SK-N-SH (cell line): ENCODE results near the gene SLPI. TPM values are rescaled to one million over a fixed set of nuclear protein-coding genes. Genes with fewer than 3 reads are reported as not detected.

Source experiments
- CTCF ChIA-PET: fragments of 300-600, 350-600 bp; formaldehyde crosslinking; extraction: SDS; loops from one replicate; lab custom pipeline; 2021; lab: Yijun Ruan, JAX
- POLR2A ChIA-PET: fragments of 350-600 bp; sonication (Branson Sonifier 250); formaldehyde crosslinking; extraction: SDS; loops from one replicate; lab custom pipeline; 2020; ENCODE audit warnings: antibody characterized with exemption, inconsistent platforms; lab: Yijun Ruan, JAX
- DNase-seq: peaks from one replicate; pipeline ENCODE4 v3.0.0; 2012
- H2AFZ ChIP-seq: fragments of 200-600 bp; sonication (generic); 2 replicates; pipeline ENCODE4 v1.8.1; 2016; ENCODE audit warnings: antibody characterized with exemption, mild to moderate bottlenecking, low read depth
- H3F3A ChIP-seq: fragments of 200-600 bp; sonication (generic); replicated peaks from 2 replicates; pipeline ENCODE3; 2016; ENCODE audit warnings: antibody characterized with exemption, mild to moderate bottlenecking; ENCODE audit not compliant: insufficient read depth
- H3K27ac ChIP-seq, 2 experiments: fragments of 200-500 bp in 1 of 2; fragments of 200-600 bp in 1 of 2; sonication (Bioruptor generic) in 1 of 2; sonication (generic), shearing (Covaris generic) in 1 of 2; 2 replicates each; pipeline versions ENCODE4 v1.5.1 to v1.6.1; 2014 to 2016; ENCODE audit warnings: low read depth in 2 of 2, inconsistent platforms in 1 of 2, low read length in 1 of 2, mild to moderate bottlenecking in 1 of 2, mixed read lengths in 1 of 2
- H3K27me3 ChIP-seq: fragments of 200-600 bp; sonication (generic), shearing (Covaris generic); 2 replicates; pipeline ENCODE4 v1.6.1; 2016; ENCODE audit warnings: mixed run types; ENCODE audit not compliant: insufficient read depth
- H3K36me3 ChIP-seq, 2 experiments: fragments of 200-500 bp in 1 of 2; fragments of 200-600 bp in 1 of 2; sonication (Bioruptor generic) in 1 of 2; sonication (generic) in 1 of 2; replicated peaks in 1 of 2; 2 replicates each; pipeline versions ENCODE3 to v1.5.1; 2014 to 2016; ENCODE audit warnings: low read length in 1 of 2, mild to moderate bottlenecking in 1 of 2; ENCODE audit not compliant: insufficient read depth in 2 of 2, control insufficient read depth in 1 of 2
- H3K4me1 ChIP-seq, 2 experiments: fragments of 200-500 bp in 1 of 2; fragments of 200-600 bp in 1 of 2; sonication (Bioruptor generic) in 1 of 2; sonication (generic), shearing (Covaris generic) in 1 of 2; 2 replicates each; pipeline versions ENCODE4 v1.5.1 to v1.6.1; 2014 to 2016; ENCODE audit warnings: low read depth in 1 of 2, low read length in 1 of 2, mixed run types in 1 of 2; ENCODE audit not compliant: insufficient read depth in 2 of 2, control insufficient read depth in 1 of 2
- H3K4me2 ChIP-seq: fragments of 200-600 bp; sonication (generic), shearing (Covaris generic); 2 replicates; pipeline ENCODE4 v1.6.1; 2017; ENCODE audit warnings: mixed run types
- H3K4me3 ChIP-seq, 2 experiments: fragments of 200-500 bp in 1 of 2; fragments of 200-600 bp in 1 of 2; sonication (Bioruptor generic) in 1 of 2; sonication (generic), shearing (Covaris generic) in 1 of 2; 2 replicates each; pipeline versions ENCODE4 v1.5.1 to v1.8.1; 2014 to 2016; ENCODE audit warnings: low read depth in 2 of 2, inconsistent platforms in 1 of 2, low read length in 1 of 2, mild to moderate bottlenecking in 1 of 2, mixed read lengths in 1 of 2, moderate library complexity in 1 of 2
- H3K79me2 ChIP-seq: fragments of 200-600 bp; sonication (generic); 2 replicates; pipeline ENCODE4 v1.8.1; 2017; ENCODE audit warnings: mild to moderate bottlenecking; ENCODE audit not compliant: insufficient read depth
- H3K9ac ChIP-seq: fragments of 200-600 bp; sonication (generic); 2 replicates; pipeline ENCODE4 v1.6.1; 2017; ENCODE audit warnings: mixed run types
- H3K9me2 ChIP-seq: fragments of 200-600 bp; sonication (generic); 2 replicates; pipeline ENCODE4 v1.6.1; 2017; ENCODE audit warnings: mixed run types
- H3K9me3 ChIP-seq: fragments of 200-600 bp; sonication (generic); 2 replicates; pipeline ENCODE4 v1.6.1; 2017; ENCODE audit warnings: mixed run types, mild to moderate bottlenecking, moderate library complexity
- H4K20me1 ChIP-seq: fragments of 200-600 bp; sonication (generic); 2 replicates; pipeline ENCODE4 v1.6.1; 2017; ENCODE audit warnings: mild to moderate bottlenecking, mixed run types; ENCODE audit not compliant: insufficient read depth
- EZH2phosphoT487 ChIP-seq: fragments of 200-600 bp; sonication (generic); IDR thresholded peaks from 2 replicates; pipeline ENCODE4 v1.6.1; 2017; ENCODE audit warnings: low read depth, mixed run types, mild to moderate bottlenecking, antibody characterized with exemption, moderate library complexity, borderline replicate concordance
- FOSL2 ChIP-seq: IDR thresholded peaks from 2 replicates; pipeline ENCODE4 v1.4.0; 2012; ENCODE audit warnings: low read depth, mild to moderate bottlenecking, moderate library complexity, borderline replicate concordance
- FOXJ3 ChIP-seq: sonication (generic); formaldehyde crosslinking; IDR thresholded peaks from 2 replicates; pipeline ENCODE4 v1.5.1; 2020; ENCODE audit warnings: mild to moderate bottlenecking, missing genetic modification reagents
- MEF2A ChIP-seq: IDR thresholded peaks from 2 replicates; pipeline ENCODE4 v1.4.0; 2012; ENCODE audit warnings: low read depth, borderline replicate concordance
- NFIC ChIP-seq: IDR thresholded peaks from 2 replicates; pipeline ENCODE4 v1.4.0; 2012; ENCODE audit warnings: borderline replicate concordance
- RAD21 ChIP-seq: IDR thresholded peaks from 2 replicates; pipeline ENCODE4 v1.6.1; 2012; ENCODE audit warnings: mild to moderate bottlenecking, low read length
- RCOR1 ChIP-seq: fragments of 150-350 bp; IDR thresholded peaks from 2 replicates; pipeline ENCODE4 v1.6.1; 2017; ENCODE audit warnings: antibody characterized with exemption, low read length
- SIN3A ChIP-seq: IDR thresholded peaks from 2 replicates; pipeline ENCODE4 v1.6.1; 2012; ENCODE audit warnings: low read depth, mild to moderate bottlenecking, low read length, moderate library complexity, borderline replicate concordance
- YY1 ChIP-seq: IDR thresholded peaks from 2 replicates; pipeline ENCODE4 v1.4.0; 2012; ENCODE audit warnings: low read depth, mild to moderate bottlenecking
- WGBS: methylation state at CpG from one replicate; pipeline ENCODE4 v1.1.6; 2017; ENCODE audit warnings: low lambda C conversion rate; 5-methylcytosine and 5-hydroxymethylcytosine counted together
- polyA plus RNA-seq, 3 experiments: library from polyadenylated mRNA; depleted of rRNA; stranded (reverse); fragments of >200 nt; gene quantifications; 2 replicates each; pipeline ENCODE4 v1.2.3, GENCODE V29; 2012
- TF ChIP-seq, protein P1 (sequence below): IDR thresholded peaks from 2 replicates; pipeline ENCODE4; 2012
- TF ChIP-seq, protein P2 (sequence below): IDR thresholded peaks from 2 replicates; pipeline ENCODE4 v1.4.0; 2012; ENCODE audit warnings: low read depth, borderline replicate concordance

Gene SLPI
- polyA plus RNA-seq, 1 of the 3 experiments (the other 2 are of a cell fraction) = not detected

DNA sequence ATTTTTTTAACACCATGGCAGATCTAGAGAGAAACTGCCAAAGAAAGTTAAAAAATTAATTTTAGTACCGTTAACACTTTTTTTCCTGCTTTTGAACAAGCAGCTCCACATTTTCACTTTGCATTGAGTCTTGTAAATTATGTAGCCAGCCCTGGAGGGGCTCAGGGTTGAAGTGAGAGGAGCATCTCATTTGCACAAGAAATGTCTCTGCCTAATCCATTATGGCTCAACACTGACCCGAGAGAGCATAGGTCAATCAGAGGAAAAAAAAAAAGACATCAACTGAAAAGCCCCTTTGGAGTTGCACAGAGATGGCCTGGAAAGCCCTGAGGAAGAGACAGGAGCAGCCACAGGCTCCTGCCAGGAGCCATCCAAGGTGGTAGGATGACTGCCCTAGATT is 4.3 kb upstream of the SLPI start:
- Histone ChIP-seq H3K4me3 (no peak overlapping the region), H3K36me3 (no peaks in the 10 kb centered on the region), H3K79me2 (no peaks in the 10 kb centered on the region), H3K9me3 (no peaks in the 10 kb centered on the region)
- WGBS = 6% methylated on average over 2 of the region's 2 CpGs
- POLR2A ChIA-PET = no interaction called here
- TF ChIP-seq YY1 (no peak), FOXJ3 (CRISPR knock-in tag) (no peak), RAD21 (no peak), NFIC (no peak), SIN3A (no peak)
- TF ChIP-seq, all 33 proteins: peak for 0
- CTCF ChIA-PET = no interaction called here
- Histone ChIP-seq H3K27me3 (peaks cover 35% of the 10 kb centered on the region), H3K9me2 (no peaks in the 10 kb centered on the region), H3K4me2 (no peak overlapping the region), H3K27ac (no peak overlapping the region), H3F3A (no peaks in the 10 kb centered on the region), H4K20me1 (no peaks in the 10 kb centered on the region), H3K9ac (no peak overlapping the region), H3K4me1 (no peaks in the 10 kb centered on the region), H2AFZ (no peak overlapping the region)
- no peak for DNase-seq

DNA sequence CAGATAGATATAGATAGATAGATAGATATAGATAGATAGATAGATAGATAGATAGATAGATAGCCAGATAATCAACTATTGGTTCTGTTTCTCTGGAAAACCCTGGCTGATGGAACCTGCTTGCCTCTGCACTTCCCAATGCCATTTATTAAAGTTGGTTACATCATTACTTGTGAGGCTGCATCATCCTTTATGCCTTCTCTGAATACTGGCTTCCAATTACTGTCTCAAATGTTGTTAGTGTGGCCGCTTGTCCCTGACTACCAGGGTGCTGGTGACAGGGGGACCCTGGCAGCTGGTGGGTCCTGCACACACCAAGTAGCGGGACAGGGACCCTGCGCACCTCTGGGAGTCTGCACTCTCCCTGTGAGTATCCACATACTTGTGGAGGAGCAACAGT is 3.9 kb upstream of the SLPI start:
- POLR2A ChIA-PET = no interaction called here
- 25% methylated on average over 3 of the region's 3 CpGs for WGBS

DNA sequence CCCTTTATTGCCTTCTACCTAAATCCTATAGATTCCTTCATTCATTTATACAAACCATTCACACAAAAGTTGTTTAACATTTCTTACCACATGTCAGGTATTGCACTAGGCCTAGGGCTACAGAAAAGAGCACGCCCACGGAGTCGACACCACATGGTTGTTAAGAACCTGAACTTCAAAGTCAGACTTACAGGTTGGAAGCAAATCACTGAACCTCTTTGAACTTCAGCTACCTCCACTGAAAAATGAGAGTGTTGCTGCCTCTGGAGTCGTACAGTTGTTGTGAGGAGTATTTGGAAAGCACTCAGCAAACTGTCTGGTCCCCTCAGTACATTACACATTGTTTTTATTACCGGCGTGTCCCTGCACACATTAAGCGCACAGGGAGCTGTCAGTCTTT is 3.3 kb upstream of the SLPI start:
- no peak overlapping the region for H3K9ac ChIP-seq
- no peaks in the 10 kb centered on the region for H3K4me1 ChIP-seq
- 14% methylated on average over 7 of the region's 7 CpGs for WGBS
- H3K36me3 ChIP-seq = no peaks in the 10 kb centered on the region
- ChIA-PET CTCF (interaction anchor here (1.3 to 1.4 kb wide), 2 partner anchors 33 to 36 kb away, joined by 3 to 5 read pairs; no protein-coding TSS in a partner anchor), POLR2A (no interaction called here)
- TF ChIP-seq RCOR1 = no peak
- H3K4me3 ChIP-seq = no peak overlapping the region
- no peak overlapping the region for H2AFZ ChIP-seq
- H4K20me1 ChIP-seq = no peaks in the 10 kb centered on the region
- no peak overlapping the region for H3K4me2 ChIP-seq
- H3K9me3 ChIP-seq = no peaks in the 10 kb centered on the region
- H3K27me3 ChIP-seq = peaks cover 45% of the 10 kb centered on the region
- no peaks in the 10 kb centered on the region for H3K79me2 ChIP-seq
- H3F3A ChIP-seq = no peaks in the 10 kb centered on the region
- H3K27ac ChIP-seq = no peak overlapping the region
- no peak for DNase-seq
- H3K9me2 ChIP-seq = no peaks in the 10 kb centered on the region

More for the DNA sequence above, 3.9 kb upstream of the SLPI start:
- no peaks in the 10 kb centered on the region for H4K20me1 ChIP-seq
- no peaks in the 10 kb centered on the region for H3K36me3 ChIP-seq
- peaks cover 39% of the 10 kb centered on the region for H3K27me3 ChIP-seq
- H3F3A ChIP-seq = no peaks in the 10 kb centered on the region
- no peaks in the 10 kb centered on the region for H3K79me2 ChIP-seq
- no peak overlapping the region for H2AFZ ChIP-seq
- H3K27ac ChIP-seq = no peak overlapping the region
- H3K9me2 ChIP-seq = no peaks in the 10 kb centered on the region
- no peak overlapping the region for H3K4me2 ChIP-seq
- H3K4me1 ChIP-seq = no peaks in the 10 kb centered on the region
- CTCF ChIA-PET = no interaction called here
- no peak for DNase-seq
- H3K4me3 ChIP-seq = no peak overlapping the region
- TF ChIP-seq EZH2phosphoT487 (no peak), FOSL2 (no peak), FOXJ3 (CRISPR knock-in tag) (no peak), YY1 (no peak), MEF2A (no peak), SIN3A (no peak)
- TF ChIP-seq, protein P1, sequence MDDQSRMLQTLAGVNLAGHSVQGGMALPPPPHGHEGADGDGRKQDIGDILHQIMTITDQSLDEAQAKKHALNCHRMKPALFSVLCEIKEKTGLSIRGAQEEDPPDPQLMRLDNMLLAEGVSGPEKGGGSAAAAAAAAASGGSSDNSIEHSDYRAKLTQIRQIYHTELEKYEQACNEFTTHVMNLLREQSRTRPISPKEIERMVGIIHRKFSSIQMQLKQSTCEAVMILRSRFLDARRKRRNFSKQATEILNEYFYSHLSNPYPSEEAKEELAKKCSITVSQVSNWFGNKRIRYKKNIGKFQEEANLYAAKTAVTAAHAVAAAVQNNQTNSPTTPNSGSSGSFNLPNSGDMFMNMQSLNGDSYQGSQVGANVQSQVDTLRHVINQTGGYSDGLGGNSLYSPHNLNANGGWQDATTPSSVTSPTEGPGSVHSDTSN = no peak
- TF ChIP-seq, protein P2, sequence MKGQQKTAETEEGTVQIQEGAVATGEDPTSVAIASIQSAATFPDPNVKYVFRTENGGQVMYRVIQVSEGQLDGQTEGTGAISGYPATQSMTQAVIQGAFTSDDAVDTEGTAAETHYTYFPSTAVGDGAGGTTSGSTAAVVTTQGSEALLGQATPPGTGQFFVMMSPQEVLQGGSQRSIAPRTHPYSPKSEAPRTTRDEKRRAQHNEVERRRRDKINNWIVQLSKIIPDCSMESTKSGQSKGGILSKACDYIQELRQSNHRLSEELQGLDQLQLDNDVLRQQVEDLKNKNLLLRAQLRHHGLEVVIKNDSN = no peak
- TF ChIP-seq, all 33 proteins: peak for 0
- no peaks in the 10 kb centered on the region for H3K9me3 ChIP-seq
- H3K9ac ChIP-seq = no peak overlapping the region
